22Rv1 (cell line): ENCODE measurements around the gene RNASE12.
"Not testable (repeated sequence)": the region's sequence is repeated elsewhere in the genome, so short reads cannot be mapped to it uniquely, and the experiment has no call there.

Source experiments
- CTCF ChIP-seq: fragments of 450-650 bp; IDR thresholded peaks from 2 replicates; pipeline ENCODE4 v1.5.1; 2017; ENCODE audit warnings: mild to moderate bottlenecking
- ZFX ChIP-seq: fragments of 450-650 bp; IDR thresholded peaks from 2 replicates; pipeline ENCODE4 v1.6.1; 2017; ENCODE audit warnings: antibody characterized with exemption, borderline replicate concordance

GRCh38 chr14:20570720-20571119, 20.5 kb downstream of the RNASE12 start:
- not testable (repeated sequence) for TF ChIP-seq CTCF, ZFX
